ENCODE data around the gene AHRR.
A peak's percentile ranks its signal among the peaks of the same experiment; 100 is the strongest.
"Not testable (repeated sequence)": the region's sequence is repeated elsewhere in the genome, so short reads cannot be mapped to it uniquely, and the experiment has no call there.

AHRR gene

DNA sequence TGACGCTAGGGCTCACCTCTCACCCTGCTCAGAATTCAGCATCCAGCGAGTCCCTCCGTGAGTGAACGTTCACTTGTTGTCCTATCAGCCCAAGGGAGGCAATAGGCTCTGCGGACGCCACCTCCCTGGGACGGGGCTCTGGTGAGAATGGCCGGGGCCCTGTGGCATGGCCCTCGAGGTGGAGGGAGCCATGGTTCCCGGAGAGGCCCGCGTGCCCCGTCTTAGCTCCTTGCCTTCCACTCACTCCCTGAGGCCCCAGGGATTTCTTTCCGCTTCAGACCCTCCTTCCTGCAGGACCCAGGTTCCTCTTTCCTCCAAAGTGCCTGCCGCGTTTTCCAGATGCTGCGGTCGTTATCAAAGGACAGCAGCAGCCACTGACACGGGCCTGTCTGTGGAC, 142.9 kb downstream of the AHRR start:
- no peak for DNase-seq

DNA sequence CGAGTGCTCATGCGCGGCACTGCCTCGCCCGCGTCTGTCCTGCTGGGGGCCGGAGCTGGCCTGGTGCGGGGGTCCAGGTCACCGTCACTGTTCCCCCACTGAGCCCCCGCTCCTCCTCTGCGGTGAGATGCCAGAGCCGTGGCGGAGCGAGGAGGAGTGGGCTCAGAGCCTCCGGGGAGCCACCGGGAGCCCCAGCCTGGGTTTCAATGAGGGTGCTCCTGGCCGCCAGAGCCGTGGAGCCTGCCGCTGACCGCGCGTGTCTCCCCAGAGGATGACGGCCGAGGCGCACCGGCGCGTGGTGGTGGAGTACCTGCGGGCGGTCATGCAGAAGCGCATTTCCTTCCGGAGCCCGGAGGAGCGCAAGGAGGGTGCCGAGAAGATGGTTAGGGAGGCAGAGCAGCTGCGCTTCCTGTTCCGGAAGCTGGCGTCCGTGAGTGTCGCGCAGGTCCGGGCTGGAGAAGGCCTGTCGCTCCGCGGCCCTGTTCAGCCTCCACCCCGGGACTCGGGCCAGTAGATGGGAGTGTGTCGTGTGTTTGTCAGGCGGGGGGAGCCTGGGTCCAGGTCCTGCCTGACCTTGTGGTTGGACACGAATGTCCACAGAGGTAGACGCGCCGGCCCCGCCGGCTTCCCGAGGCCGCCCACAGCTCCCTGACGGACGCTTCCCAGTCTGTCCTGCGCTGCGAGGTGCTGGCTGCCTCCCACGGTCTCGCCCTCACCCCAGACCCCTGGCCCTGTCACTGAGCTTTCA, 143.5 kb downstream of the AHRR start:
- DNase-seq, result no peak

- DNase-seq, result no peak
Observed at GRCh38 chr5:465591-466403, 144.3 kb downstream of the AHRR start.

DNA sequence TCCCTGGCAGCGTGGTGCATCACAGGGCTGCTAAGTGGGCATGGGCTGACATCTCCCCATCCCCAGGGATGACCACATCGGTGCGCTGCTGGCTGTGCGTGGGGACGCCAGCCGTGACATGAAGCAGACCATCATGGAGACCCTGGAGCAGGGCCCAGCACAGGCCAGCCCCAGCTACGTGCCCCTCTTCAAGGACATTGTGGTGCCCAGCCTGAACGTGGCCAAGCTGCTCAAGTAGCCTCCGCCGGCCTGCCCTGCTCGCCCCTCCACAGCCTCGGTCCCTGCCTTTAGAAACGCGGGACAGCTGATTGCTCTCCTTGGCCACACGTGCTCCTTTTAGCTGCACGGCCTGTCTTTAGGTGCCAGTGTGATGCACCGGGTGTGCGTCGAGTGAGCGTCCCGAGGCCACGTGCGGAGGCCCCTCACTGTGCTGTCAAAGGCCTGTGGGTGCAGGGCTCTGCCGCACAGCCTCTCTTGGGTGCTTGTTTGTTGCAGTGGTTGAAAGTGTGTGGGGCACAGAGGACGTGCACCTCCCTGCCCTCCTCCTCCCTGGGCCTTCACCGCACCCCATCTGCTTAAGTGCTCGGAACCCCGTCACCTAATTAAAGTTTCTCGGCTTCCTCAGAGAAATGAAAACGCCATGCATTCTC, 145.3 kb downstream of the AHRR start:
- no peak for DNase-seq

DNA sequence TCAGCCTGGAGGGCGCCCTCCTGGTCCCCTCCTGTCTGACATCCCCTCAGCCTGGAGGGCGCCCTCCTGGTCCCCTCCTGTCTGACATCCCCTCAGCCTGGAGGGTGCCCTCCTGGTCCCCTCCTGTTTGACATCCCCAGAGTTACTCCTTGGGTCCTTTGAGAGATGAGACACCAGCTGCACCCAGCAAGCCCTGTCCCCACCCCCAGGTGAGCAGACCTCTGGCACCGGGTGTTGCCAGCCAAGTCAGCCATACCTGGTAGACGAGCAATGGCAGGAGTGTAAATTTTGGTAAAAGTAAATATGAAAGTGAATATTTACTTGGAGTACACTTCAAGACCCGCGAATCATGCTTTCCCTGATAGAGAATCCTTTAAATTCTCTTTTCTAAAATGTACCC, 146.9 kb downstream of the AHRR start:
- DNase-seq, result no peak

GRCh38 chr5:469752-470483, 148.4 kb downstream of the AHRR start:
- DNase-seq, result no peak

- DNase-seq, result no peak
Observed at GRCh38 chr5:470961-471749, 149.6 kb downstream of the AHRR start.

DNA sequence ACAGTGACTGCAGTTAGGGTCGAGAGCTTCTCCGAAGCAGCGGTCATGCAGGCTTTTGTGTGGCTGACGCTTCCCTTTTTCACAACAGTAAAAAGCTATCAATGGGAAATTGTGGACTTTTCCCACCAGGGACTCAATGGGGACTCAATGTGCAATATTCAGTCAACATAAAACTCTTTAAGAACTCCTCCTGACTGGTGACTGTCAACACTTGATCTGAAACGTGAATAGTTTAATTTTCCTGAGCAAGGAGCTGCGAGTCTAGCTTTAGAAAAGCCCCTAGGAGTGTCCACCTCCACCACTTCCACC, 150.2 kb downstream of the AHRR start:
- DNase-seq, result no peak

GRCh38 chr5:472076-472655, 150.7 kb downstream of the AHRR start:
- peak in 1 of 2 experiments; percentile 56 for DNase-seq

- peak; percentile 25 to 96 for DNase-seq
Observed at GRCh38 chr5:472656-473550, 151.4 kb downstream of the AHRR start.

DNA sequence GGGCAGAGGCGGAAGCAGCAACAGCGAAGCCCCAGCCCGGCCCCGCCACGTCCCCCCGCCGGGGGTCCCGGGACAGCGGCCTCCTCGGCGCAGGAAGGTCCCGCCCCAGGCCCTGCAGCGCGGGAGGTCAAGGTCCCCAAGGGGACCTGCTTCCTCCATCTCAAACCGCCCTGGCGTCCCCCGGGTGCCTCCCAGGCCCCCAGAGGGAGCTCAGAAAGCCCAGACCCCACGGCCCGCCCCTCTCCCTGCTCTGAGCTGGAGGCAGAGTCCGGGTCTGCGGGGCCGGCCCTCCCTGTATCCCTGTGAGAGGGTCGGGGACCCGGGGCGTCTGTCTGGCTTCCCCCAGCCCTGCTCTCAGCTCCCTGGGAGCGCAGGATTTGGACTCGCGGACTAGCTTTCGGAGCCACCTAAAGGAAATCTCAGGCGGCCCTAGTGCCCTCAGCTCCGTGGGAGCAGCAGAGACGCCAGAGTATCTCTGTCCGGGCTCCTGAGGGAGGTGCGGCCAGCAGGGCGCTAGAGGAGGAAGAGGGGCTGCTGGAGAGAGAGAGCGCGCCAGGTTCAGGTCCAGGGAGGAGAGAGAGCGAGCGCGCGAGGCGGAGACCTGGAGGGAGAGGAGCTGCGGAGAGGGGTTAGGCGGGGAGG, 152.2 kb downstream of the AHRR start:
- peak; percentile 37 to 72 for DNase-seq

DNA sequence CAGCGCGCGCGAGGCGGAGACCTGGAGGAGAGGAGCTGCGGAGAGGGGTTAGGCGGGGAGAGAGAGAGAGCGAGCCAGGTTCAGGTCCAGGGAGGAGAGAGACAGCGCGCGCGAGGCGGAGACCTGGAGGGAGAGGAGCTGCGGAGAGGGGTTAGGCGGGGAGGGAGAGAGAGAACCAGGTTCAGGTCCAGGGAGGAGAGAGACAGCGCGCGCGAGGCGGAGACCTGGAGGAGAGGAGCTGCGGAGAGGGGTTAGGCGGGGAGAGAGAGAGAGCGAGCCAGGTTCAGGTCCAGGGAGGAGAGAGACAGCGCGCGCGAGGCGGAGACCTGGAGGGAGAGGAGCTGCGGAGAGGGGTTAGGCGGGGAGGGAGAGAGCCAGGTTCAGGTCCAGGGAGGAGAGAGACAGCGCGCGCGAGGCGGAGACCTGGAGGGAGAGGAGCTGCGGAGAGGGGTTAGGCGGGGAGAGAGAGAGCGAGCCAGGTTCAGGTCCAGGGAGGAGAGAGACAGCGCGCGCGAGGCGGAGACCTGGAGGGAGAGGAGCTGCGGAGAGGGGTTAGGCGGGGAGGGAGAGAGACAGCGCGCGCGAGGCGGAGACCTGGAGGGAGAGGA, 152.8 kb downstream of the AHRR start:
- not testable (repeated sequence) for DNase-seq

- DNase-seq, result peak in 1 of 2 experiments; percentile 27
Observed at GRCh38 chr5:474840-475661, 153.5 kb downstream of the AHRR start.

GRCh38 chr5:475704-476101, 154.2 kb downstream of the AHRR start:
- peak in 1 of 2 experiments; percentile 45 for DNase-seq

- DNase-seq, result peak in 1 of 2 experiments; percentile 45
Observed at GRCh38 chr5:476102-476813, 154.7 kb downstream of the AHRR start.

DNA sequence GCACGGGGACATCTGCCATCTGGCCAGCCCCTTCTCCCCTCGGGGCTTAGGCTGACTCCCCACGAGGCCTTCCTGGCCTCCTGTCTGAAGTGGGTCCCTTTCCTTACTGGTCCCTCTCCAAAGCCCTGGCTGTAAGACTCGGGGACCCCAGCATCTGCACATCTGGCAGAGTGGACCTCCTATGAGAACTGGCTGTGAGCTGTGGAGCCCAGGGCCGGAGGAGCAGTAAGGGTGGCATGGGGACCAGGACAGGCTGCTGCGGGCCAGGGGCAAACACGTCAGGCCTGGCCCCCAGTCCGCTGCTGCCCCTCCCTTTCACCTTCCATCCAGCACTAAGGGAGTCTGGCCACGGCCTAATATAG, 155.3 kb downstream of the AHRR start:
- no peak for DNase-seq

- DNase-seq, result no peak
Observed at GRCh38 chr5:477247-477646, 155.7 kb downstream of the AHRR start.

DNA sequence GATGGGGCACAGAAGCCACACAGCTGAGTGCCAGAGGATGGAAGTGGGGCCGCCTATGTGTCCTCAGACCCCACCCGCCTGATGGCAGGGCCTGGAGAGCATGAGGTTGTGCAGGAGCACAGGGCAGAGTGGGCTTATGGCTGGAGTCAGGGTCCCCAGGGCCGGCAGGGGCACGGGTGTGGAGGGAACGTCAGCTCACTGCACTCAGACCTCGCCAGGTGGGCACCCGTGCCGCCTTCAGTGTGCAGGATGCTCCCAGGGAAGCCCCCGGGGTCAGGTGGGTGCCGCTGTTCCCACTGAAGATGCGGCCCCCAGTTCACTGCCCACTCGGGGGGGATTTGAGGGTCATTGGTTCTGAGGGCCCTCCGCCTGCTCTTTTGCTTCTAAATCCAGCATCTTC, 156.4 kb downstream of the AHRR start:
- DNase-seq, result no peak
